ENCODE results near the gene UBQLN1. TPM values are rescaled to one million over a fixed set of nuclear protein-coding genes. Genes with fewer than 3 reads are reported as not detected.

UBQLN1 gene
- total and polyA plus RNA-seq, 9 of the 15 experiments (the other 6 are each of a cell fraction or from before 2014, with no cell fraction given) = 7.5 to 120 (median 52.8) TPM

DNA sequence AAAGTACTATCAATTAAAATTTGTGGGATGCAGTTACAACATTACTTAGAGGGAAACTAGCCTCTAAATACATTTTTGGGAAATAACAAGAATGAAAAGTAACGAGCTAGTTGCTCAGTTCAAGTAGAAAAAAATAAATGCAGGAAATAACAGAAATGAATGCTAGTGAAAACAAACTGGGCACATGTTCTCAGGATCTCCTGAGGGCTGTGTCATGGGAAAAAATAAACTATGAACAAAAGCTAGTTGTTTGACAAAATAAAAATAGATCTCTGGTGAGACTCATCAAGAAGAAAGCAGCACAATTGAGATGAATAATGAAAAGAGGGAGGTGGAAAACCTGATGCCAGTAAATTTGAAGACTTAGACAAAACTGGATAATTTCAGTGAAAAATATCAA is 68.5 kb downstream of the UBQLN1 start:
- Histone ChIP-seq H3K36me3 (ENCODE audit: control insufficient read depth, insufficient read depth, low read length) (peaks cover 15% of the 10 kb centered on the region; the same call in 1 of the 3 replicates), H2AFZ (ENCODE audit: low read depth, low read length) (no peak overlapping the region), H3K9me1 (ENCODE audit: control insufficient read depth, insufficient read depth, low read length) (no peaks in the 10 kb centered on the region), H3K9ac (ENCODE audit: insufficient read depth in 1 of 2, low read depth in 2 of 2, low read length in 2 of 2) (no peak overlapping the region), H3K27me3 (ENCODE audit: control insufficient read depth in 2 of 2, insufficient read depth in 2 of 2, low read length in 2 of 2) (no peaks in the 10 kb centered on the region), H3K4me3 (no peak overlapping the region), H3K4me2 (ENCODE audit: insufficient read depth, low read length) (no peak overlapping the region), H3K27ac (ENCODE audit: extremely low read depth, low read depth, low read length) (no peak overlapping the region), H3K79me2 (ENCODE audit: control insufficient read depth, insufficient read depth, low read length) (no peaks in the 10 kb centered on the region), H3K4me1 (replicated peaks in 1 of 2; ENCODE audit: control insufficient read depth in 2 of 2, insufficient read depth in 2 of 2, low read length in 2 of 2) (no peaks in the 10 kb centered on the region; a peak in 1 of 5 replicates), H4K20me1 (replicated peaks; ENCODE audit: control insufficient read depth, insufficient read depth, low read length) (no peaks in the 10 kb centered on the region), H3K9me3 (replicated peaks; ENCODE audit: control insufficient read depth, insufficient read depth, low read depth, low read length) (no peaks in the 10 kb centered on the region)
- in situ Hi-C loops (cut with MboI) (no loop called here), intact Hi-C loops (cut with micrococcal nuclease) (no loop called here)
- ATAC-seq (no peak), FAIRE-seq (no peak), DNase-seq (ENCODE audit: extremely low read depth in 1 of 4, low spot score in 3 of 4) (no peak)
- ChIA-PET POLR2A (interaction anchor here (0.6 kb wide), 1 partner anchor 231 kb away, joined by 3 read pairs; no protein-coding TSS in a partner anchor), CTCF (ENCODE audit: low intra/inter-chr PET ratio) (no interaction called here)
- no TSS peak for BruUV-seq (replicated peaks)
- 94% methylated on average over 1 of the region's 1 CpG for WGBS (ENCODE audit: insufficient coverage, low coverage, missing lambda C conversion rate)
- TF ChIP-seq GTF2E2 (tag; IDR thresholded peaks at IDR 0.05) (no peak), TFAM (CRISPR knock-in tag; conservative IDR thresholded peaks at IDR 0.05) (no peak), MTA2 (IDR thresholded peaks at IDR 0.05; ENCODE audit: low read depth) (no peak)
- TF ChIP-seq, protein P1, sequence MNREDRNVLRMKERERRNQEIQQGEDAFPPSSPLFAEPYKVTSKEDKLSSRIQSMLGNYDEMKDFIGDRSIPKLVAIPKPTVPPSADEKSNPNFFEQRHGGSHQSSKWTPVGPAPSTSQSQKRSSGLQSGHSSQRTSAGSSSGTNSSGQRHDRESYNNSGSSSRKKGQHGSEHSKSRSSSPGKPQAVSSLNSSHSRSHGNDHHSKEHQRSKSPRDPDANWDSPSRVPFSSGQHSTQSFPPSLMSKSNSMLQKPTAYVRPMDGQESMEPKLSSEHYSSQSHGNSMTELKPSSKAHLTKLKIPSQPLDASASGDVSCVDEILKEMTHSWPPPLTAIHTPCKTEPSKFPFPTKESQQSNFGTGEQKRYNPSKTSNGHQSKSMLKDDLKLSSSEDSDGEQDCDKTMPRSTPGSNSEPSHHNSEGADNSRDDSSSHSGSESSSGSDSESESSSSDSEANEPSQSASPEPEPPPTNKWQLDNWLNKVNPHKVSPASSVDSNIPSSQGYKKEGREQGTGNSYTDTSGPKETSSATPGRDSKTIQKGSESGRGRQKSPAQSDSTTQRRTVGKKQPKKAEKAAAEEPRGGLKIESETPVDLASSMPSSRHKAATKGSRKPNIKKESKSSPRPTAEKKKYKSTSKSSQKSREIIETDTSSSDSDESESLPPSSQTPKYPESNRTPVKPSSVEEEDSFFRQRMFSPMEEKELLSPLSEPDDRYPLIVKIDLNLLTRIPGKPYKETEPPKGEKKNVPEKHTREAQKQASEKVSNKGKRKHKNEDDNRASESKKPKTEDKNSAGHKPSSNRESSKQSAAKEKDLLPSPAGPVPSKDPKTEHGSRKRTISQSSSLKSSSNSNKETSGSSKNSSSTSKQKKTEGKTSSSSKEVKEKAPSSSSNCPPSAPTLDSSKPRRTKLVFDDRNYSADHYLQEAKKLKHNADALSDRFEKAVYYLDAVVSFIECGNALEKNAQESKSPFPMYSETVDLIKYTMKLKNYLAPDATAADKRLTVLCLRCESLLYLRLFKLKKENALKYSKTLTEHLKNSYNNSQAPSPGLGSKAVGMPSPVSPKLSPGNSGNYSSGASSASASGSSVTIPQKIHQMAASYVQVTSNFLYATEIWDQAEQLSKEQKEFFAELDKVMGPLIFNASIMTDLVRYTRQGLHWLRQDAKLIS (CRISPR knock-in tag; IDR thresholded peaks at IDR 0.05) = no peak
- TF ChIP-seq, protein P2, sequence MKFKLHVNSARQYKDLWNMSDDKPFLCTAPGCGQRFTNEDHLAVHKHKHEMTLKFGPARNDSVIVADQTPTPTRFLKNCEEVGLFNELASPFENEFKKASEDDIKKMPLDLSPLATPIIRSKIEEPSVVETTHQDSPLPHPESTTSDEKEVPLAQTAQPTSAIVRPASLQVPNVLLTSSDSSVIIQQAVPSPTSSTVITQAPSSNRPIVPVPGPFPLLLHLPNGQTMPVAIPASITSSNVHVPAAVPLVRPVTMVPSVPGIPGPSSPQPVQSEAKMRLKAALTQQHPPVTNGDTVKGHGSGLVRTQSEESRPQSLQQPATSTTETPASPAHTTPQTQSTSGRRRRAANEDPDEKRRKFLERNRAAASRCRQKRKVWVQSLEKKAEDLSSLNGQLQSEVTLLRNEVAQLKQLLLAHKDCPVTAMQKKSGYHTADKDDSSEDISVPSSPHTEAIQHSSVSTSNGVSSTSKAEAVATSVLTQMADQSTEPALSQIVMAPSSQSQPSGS (CRISPR knock-in tag; IDR thresholded peaks at IDR 0.05) = no peak
- TF ChIP-seq, protein P3, sequence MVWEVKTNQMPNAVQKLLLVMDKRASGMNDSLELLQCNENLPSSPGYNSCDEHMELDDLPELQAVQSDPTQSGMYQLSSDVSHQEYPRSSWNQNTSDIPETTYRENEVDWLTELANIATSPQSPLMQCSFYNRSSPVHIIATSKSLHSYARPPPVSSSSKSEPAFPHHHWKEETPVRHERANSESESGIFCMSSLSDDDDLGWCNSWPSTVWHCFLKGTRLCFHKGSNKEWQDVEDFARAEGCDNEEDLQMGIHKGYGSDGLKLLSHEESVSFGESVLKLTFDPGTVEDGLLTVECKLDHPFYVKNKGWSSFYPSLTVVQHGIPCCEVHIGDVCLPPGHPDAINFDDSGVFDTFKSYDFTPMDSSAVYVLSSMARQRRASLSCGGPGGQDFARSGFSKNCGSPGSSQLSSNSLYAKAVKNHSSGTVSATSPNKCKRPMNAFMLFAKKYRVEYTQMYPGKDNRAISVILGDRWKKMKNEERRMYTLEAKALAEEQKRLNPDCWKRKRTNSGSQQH (CRISPR knock-in tag; IDR thresholded peaks at IDR 0.05) = no peak
- TF ChIP-seq, protein P4, sequence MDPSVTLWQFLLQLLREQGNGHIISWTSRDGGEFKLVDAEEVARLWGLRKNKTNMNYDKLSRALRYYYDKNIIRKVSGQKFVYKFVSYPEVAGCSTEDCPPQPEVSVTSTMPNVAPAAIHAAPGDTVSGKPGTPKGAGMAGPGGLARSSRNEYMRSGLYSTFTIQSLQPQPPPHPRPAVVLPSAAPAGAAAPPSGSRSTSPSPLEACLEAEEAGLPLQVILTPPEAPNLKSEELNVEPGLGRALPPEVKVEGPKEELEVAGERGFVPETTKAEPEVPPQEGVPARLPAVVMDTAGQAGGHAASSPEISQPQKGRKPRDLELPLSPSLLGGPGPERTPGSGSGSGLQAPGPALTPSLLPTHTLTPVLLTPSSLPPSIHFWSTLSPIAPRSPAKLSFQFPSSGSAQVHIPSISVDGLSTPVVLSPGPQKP (CRISPR knock-in tag; IDR thresholded peaks at IDR 0.05) = no peak
- TF ChIP-seq, protein P5, sequence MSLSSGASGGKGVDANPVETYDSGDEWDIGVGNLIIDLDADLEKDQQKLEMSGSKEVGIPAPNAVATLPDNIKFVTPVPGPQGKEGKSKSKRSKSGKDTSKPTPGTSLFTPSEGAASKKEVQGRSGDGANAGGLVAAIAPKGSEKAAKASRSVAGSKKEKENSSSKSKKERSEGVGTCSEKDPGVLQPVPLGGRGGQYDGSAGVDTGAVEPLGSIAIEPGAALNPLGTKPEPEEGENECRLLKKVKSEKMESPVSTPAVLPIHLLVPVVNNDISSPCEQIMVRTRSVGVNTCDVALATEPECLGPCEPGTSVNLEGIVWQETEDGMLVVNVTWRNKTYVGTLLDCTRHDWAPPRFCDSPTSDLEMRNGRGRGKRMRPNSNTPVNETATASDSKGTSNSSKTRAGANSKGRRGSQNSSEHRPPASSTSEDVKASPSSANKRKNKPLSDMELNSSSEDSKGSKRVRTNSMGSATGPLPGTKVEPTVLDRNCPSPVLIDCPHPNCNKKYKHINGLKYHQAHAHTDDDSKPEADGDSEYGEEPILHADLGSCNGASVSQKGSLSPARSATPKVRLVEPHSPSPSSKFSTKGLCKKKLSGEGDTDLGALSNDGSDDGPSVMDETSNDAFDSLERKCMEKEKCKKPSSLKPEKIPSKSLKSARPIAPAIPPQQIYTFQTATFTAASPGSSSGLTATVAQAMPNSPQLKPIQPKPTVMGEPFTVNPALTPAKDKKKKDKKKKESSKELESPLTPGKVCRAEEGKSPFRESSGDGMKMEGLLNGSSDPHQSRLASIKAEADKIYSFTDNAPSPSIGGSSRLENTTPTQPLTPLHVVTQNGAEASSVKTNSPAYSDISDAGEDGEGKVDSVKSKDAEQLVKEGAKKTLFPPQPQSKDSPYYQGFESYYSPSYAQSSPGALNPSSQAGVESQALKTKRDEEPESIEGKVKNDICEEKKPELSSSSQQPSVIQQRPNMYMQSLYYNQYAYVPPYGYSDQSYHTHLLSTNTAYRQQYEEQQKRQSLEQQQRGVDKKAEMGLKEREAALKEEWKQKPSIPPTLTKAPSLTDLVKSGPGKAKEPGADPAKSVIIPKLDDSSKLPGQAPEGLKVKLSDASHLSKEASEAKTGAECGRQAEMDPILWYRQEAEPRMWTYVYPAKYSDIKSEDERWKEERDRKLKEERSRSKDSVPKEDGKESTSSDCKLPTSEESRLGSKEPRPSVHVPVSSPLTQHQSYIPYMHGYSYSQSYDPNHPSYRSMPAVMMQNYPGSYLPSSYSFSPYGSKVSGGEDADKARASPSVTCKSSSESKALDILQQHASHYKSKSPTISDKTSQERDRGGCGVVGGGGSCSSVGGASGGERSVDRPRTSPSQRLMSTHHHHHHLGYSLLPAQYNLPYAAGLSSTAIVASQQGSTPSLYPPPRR (CRISPR knock-in tag; IDR thresholded peaks at IDR 0.05; ENCODE audit: borderline replicate concordance) = no peak

All from K562 (cell line).